Stimulated activated CD4-positive, alpha-beta T cell treated with anti-CD3 and anti-CD28 coated beads, Interleukin-15, amount 100 ng/mL, for 48 hours (primary cell): ENCODE results near the gene IFITM1.
"Not testable (repeated sequence)": the region's sequence is repeated elsewhere in the genome, so short reads cannot be mapped to it uniquely, and the experiment has no call there.

ENCODE experiments used
- DNase-seq, 2 donors: peaks; one replicate each; pipeline ENCODE4 v3.0.0-alpha.2; 2020; ENCODE audit warnings: low read depth in 2 of 2

IFITM1 gene

DNA sequence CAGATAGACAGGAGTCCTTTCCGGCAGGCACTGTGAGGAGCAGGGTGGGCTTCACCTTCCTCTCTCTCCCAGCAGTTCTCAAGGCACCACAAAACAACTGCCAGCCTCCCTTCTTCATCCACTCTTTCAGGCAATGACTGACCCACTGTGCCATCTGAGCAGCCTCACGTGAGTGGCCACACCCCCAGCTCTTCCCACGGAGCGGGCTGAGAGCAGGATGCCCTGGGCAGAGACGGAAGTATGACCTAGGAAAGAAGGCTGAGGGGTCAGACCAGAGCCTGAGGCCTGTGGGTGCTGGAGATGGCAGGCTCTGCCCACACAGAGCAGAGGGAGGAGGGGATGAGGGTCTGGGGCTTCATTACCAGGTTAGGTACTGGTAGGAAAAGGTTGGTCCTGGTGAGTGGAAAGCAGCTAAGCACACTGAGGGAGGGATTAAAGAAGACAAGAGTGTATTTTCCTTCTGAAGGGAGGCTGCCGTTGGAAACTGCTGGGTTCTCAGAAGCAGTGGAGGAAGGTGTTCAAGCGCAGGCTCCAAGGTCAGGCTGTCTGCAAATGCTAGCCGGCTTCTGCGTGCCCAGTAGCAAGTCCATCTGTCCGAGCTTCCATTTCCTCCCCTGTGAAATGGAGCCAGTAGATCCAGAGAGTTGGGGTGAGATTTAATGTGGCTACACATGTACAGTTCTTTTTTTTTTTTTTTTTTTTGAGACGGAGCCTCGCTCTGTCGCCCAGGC, 31.0 kb upstream of the IFITM1 start:
- no peak for DNase-seq

DNA sequence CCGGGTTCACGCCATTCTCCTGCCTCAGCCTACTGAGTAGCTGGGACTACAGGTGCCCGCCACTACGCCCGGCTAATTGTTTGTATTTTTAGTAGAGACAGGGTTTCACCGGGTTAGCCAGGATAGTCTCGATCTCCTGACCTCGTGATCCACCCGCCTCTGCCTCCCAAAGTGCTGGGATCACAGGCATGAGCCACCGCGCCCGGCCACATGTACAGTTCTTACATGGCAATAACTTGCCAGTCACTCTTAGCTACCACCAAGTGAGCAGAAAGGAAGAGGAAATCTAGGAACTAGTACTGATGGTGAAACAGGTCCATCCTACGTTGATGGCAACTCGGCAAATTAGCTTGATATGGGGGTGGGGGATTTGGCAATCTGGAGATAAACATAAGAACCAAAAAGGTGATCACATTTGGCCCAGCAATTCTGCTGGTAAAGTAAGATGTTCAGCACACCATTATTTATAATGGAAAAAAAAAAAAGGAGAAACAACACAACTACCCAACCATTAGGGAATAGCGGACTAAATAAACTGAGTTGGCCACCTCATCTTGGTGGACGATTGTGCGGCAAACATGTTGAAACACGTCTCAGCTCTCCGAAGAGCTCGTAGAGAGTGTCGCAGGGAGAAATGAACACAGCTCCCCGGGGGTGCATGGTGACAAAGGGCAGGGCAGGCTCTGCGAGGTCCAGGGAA, 30.3 kb upstream of the IFITM1 start:
- DNase-seq, result no peak

- DNase-seq, result no peak
These were observed 29.5 kb upstream of the IFITM1 start for GRCh38 chr11:284105-285020.

GRCh38 chr11:285021-285893, 28.6 kb upstream of the IFITM1 start:
- DNase-seq, result no peak

GRCh38 chr11:285894-286220, 28.0 kb upstream of the IFITM1 start:
- DNase-seq, result no peak

GRCh38 chr11:286977-287820, 26.6 kb upstream of the IFITM1 start:
- not testable (repeated sequence) for DNase-seq

DNA sequence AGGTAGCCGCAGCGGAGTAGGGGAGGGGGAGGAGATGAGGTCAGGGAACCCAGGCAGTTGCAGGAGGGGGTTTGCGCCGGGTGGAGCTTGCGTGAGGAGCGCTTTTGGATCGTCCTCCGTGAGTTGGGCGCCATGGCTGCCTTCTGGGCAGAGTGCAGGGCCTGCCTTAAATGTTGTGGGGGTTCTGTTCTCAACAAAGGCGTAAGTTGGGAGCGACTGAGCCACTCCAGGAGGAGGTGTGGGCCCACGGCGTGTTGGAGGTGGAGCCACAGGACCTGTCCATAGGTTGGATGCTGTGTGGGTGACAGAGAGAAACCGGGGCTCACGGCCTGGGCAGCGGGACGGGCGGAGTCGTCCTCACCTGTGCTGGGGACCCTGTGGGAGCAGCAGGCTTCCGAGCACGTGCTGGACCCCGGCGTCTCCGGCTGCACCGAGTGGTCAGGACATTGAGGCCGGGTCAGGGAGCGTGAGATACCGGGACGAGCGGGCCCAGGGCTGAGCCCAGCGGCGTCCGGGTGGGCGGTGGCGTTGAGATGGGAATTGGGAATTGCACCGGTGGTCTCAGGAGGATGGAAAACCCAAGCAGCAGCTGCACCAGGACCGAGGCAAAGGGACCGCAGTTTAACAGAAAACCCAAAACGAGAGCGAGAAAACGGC, 25.9 kb upstream of the IFITM1 start:
- no peak for DNase-seq

DNA sequence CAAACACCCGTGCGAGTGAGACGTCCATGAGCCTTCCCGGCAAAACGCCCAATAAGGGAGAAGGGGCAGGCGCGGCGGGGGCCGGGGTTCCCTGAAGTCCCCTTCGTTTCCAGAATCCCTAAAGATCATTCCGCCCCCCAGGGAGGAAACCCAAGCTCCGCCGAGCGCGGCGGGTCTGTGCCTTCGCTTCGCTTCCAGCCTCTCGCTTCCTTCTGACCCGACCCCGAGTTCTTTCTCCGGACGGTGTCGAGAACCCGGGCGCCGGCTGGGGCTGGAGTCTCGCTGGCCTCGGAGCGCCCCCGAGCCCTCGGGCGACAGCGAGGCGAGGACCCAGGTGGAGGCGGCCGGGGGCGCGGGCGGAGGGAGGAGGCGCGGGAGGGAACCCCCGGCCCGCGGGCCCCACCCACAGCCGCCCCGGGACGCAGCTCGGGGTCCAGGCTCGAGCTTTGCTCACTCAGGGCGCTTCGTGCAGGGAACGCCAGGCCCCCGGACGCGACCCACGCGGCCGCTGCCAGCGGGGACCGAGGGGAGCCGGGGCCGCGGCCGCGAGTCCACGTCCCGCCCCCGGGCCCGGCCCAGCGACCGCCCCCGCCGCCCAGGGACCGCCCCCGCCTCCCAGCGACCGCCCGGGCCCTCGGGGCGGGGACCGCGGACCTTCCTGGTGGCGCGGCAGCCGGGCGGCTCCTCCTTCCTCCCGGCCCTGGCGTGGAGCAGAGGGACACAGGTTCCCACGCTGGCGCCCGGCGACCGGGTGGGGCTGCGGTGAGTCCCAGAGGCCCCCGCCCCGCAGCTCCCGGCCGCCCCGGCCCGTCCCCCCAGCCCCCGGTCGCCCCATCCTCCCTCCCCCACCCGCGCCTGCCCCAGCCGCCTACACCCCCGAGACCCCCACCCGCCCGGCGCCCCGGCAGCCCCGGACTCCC, 25.1 kb upstream of the IFITM1 start, which contains the start of gene PGGHG:
Gene PGGHG (plus strand): TSS at position 649 of the 920 bp plus-strand sequence. CDS start 691 bp downstream, outside the sequence.
- DNase-seq, result no peak

GRCh38 chr11:289398-289711, 24.5 kb upstream of the IFITM1 start:
- DNase-seq, result no peak

GRCh38 chr11:289712-290620, 23.9 kb upstream of the IFITM1 start:
- no peak for DNase-seq

GRCh38 chr11:290621-291231, 23.1 kb upstream of the IFITM1 start:
- DNase-seq, result no peak

- no peak for DNase-seq
These were observed 22.3 kb upstream of the IFITM1 start for GRCh38 chr11:291281-292210.

GRCh38 chr11:292211-293121, 21.4 kb upstream of the IFITM1 start:
- DNase-seq, result no peak

GRCh38 chr11:293271-293851, 20.5 kb upstream of the IFITM1 start:
- DNase-seq, result no peak
